Measurements from ENCODE around the gene ECI1.
"Not testable (repeated sequence)": the region's sequence is repeated elsewhere in the genome, so short reads cannot be mapped to it uniquely, and the experiment has no call there.

The ECI1 gene

DNA sequence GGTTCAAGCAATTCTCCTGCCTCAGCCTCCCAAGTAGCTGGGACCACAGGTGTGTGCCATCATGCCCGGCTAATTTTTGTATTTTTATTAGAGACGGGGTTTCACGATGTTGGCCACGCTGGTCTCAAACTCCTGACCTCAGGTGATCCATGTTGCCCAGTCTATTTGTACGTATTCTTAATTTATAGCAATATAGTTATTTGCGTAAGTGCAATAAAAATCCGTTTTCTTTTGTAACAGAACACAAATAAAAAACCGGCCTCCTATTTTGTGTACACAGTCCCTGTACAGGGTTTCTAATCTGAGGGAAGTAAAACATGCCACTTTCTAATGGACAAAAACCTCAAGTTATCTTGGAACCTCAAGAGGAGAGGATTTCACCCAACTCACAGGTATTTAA lies 8.9 kb upstream of the ECI1 start:
- Mint-ChIP-seq H3K9me3 (no peaks in the 10 kb centered on the region), H3K27me3 (ENCODE audit: low read depth, poor library complexity) (no peaks in the 10 kb centered on the region), H3K4me1 (peaks cover 27% of the 10 kb centered on the region), H3K4me3 (no peak overlapping the region), H3K36me3 (ENCODE audit: low read depth) (peaks cover 91% of the 10 kb centered on the region), H3K27ac (no peak overlapping the region)
- TF ChIP-seq, protein P1, sequence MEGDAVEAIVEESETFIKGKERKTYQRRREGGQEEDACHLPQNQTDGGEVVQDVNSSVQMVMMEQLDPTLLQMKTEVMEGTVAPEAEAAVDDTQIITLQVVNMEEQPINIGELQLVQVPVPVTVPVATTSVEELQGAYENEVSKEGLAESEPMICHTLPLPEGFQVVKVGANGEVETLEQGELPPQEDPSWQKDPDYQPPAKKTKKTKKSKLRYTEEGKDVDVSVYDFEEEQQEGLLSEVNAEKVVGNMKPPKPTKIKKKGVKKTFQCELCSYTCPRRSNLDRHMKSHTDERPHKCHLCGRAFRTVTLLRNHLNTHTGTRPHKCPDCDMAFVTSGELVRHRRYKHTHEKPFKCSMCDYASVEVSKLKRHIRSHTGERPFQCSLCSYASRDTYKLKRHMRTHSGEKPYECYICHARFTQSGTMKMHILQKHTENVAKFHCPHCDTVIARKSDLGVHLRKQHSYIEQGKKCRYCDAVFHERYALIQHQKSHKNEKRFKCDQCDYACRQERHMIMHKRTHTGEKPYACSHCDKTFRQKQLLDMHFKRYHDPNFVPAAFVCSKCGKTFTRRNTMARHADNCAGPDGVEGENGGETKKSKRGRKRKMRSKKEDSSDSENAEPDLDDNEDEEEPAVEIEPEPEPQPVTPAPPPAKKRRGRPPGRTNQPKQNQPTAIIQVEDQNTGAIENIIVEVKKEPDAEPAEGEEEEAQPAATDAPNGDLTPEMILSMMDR (IDR thresholded peaks at IDR 0.05): no peak
- no peak for DNase-seq

DNA sequence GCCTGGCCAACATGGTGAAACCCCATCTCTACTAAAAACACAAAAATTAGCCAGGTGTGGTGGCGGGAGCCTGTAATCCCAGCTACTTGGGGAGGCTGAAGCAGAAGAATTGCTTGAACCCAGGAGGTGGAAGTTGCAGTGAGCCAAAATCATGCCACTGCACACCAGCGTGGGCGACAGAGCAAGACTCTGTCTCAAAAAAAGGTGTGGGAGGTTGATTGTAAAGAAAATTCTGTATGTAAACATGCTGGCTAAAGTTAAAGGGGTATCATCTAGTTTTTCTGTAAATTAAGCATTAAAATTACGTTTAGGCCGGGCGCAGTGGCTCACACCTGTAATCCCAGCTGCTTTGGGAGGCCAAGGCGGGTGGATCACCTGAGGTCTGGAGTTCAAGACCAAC lies 7.1 kb upstream of the ECI1 start:
- not testable (repeated sequence) for DNase-seq; H3K9me3 Mint-ChIP-seq; H3K4me3 Mint-ChIP-seq; H3K27me3 Mint-ChIP-seq (ENCODE audit: low read depth, poor library complexity)
- Mint-ChIP-seq H3K27ac (peak overlapping the region; percentile 66), H3K36me3 (ENCODE audit: low read depth) (peaks cover 83% of the 10 kb centered on the region), H3K4me1 (peaks cover 15% of the 10 kb centered on the region)

DNA sequence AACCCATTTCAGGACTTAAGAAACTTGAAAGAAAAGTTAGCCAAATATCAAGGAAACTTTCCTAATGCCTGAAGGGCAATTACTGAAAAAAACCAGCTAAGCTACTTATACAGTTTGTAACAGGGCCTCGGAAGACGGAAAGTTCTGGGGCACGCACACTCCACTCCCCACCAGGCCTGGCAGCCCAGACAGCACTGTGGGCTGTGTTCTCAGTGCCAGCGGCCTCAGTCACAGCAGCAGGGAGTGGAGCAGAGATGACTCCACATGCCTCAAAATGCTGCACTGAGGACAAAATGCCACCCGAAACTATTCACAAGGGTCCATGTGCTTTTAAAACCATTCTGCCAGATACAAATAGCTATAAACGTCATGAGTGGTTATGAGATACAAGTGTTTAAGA lies 6.3 kb upstream of the ECI1 start:
- no peak for DNase-seq
- Mint-ChIP-seq H3K27me3 (ENCODE audit: low read depth, poor library complexity) (no peaks in the 10 kb centered on the region), H3K9me3 (no peaks in the 10 kb centered on the region), H3K27ac (peak overlapping the region; percentile 54), H3K4me1 (peaks cover 23% of the 10 kb centered on the region), H3K36me3 (ENCODE audit: low read depth) (peaks cover 83% of the 10 kb centered on the region), H3K4me3 (no peak overlapping the region)
- TF ChIP-seq, protein P1 (IDR thresholded peaks at IDR 0.05): no peak

DNA sequence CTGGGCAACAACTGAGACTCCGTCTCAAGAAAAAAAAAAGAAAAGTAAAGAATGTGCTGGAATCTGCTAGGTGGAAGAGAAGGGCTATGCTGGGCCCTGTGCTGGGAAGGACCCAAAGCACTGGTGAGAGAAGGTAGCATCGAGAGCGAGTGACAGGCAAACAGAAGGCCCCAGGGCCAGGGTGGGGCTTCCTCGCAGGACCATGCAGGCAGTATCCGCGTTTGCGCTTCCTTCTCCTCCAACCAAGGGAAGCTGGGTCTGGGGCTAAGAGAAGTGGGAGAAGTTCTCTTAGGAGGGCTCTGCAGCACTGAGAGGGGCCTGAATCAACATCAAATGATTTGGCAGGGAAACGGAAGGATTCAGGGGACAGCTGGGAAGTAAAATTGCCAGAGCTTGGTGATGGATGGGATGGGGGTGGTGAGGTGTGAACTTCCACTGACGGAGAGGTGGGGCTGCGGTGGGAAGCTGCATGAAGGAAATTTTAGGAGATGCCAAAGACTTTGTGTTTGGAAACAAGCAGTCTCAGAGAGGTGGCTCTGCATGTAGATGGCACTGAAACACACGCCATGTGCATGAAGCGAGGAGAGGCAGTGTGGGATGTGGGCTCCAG lies 5.2 kb upstream of the ECI1 start:
- TF ChIP-seq, protein P1 (IDR thresholded peaks at IDR 0.05): no peak
- Mint-ChIP-seq H3K4me3 (no peak overlapping the region), H3K9me3 (no peaks in the 10 kb centered on the region), H3K27ac (peak overlapping the region; percentile 89), H3K36me3 (ENCODE audit: low read depth) (peaks cover 73% of the 10 kb centered on the region), H3K4me1 (peaks cover 26% of the 10 kb centered on the region), H3K27me3 (ENCODE audit: low read depth, poor library complexity) (no peaks in the 10 kb centered on the region)
- DNase-seq: no peak

DNA sequence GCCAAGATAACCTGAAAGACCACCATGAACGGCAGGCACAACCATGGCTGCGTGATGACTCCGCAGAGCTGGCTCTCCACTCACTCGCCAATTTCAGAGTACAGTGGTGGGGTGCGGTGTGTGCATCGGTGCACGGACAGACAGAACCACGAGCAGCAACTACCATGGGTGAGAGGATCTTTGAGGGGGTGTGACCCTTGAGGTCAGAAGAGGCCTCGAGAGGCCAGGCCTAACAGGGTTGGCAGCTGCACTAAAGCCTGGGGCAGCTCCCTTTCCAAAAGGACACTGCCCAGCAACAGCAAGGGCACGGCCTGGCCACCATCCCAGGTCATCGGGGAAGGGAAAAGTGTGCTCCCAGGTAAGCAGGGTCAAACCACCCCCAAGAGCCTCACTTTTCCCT lies 1.9 kb upstream of the ECI1 start:
- H3K27me3 Mint-ChIP-seq (ENCODE audit: low read depth, poor library complexity): no peaks in the 10 kb centered on the region
- peaks cover 43% of the 10 kb centered on the region for H3K36me3 Mint-ChIP-seq (ENCODE audit: low read depth)
- H3K4me1 Mint-ChIP-seq: peaks cover 37% of the 10 kb centered on the region
- peak overlapping the region; percentile 78 for H3K27ac Mint-ChIP-seq
- H3K4me3 Mint-ChIP-seq: no peak overlapping the region
- H3K9me3 Mint-ChIP-seq: no peaks in the 10 kb centered on the region
- no peak for DNase-seq
- TF ChIP-seq, protein P1 (IDR thresholded peaks at IDR 0.05): no peak

DNA sequence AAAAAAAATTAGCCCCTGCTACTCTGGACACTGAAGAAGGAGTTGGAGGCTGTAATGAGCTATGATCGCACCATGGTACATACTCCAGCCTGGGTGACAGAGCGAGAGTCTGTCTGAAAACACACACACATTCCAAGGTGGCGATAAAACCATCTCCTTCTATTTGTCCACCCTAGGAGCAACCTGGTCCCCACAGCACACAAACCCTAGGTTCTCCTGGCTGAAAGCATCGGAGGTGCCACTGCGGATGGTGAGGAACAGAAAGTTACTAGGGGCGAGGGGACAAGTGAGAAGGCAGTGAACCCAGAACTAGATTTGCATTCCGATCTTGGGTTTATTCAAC lies 1.4 kb upstream of the ECI1 start:
- peaks cover 38% of the 10 kb centered on the region for H3K36me3 Mint-ChIP-seq (ENCODE audit: low read depth)
- TF ChIP-seq, protein P1 (IDR thresholded peaks at IDR 0.05): no peak
- peaks cover 37% of the 10 kb centered on the region for H3K4me1 Mint-ChIP-seq
- peak overlapping the region; percentile 38 for H3K4me3 Mint-ChIP-seq
- no peaks in the 10 kb centered on the region for H3K9me3 Mint-ChIP-seq
- H3K27me3 Mint-ChIP-seq (ENCODE audit: low read depth, poor library complexity): no peaks in the 10 kb centered on the region
- peak overlapping the region; percentile 78 for H3K27ac Mint-ChIP-seq
- DNase-seq: no peak
